HCT116 (cell line): ENCODE measurements around the gene PDSS2. TPM values are rescaled to one million over a fixed set of nuclear protein-coding genes. Genes with fewer than 3 reads are reported as not detected.

Experiments used
- ATAC-seq: fragments of 200-7000 bp; cut with Tn5 transposase; 2 replicates; pipeline ENCODE4 v1.9.1; 2020; ENCODE audit warnings: mild to moderate bottlenecking, moderate library complexity
- BruUV-seq: library from RNA; stranded (reverse); fragments of 400-500 nt; replicated peaks from 2 replicates; lab custom pipeline; 2021; lab: Mats Ljungman, UMichigan
- CTCF ChIA-PET: fragments of 300-600 bp; sonication (Branson Sonifier 250); formaldehyde crosslinking; loops from one replicate; lab custom pipeline; 2021; ENCODE audit warnings: antibody characterized with exemption; lab: Charles Lee
- POLR2A ChIA-PET: fragments of 300-600, 350-600 bp; sonication (Branson Sonifier 250); formaldehyde crosslinking; loops from one replicate; lab custom pipeline; 2021; ENCODE audit warnings: antibody characterized with exemption; lab: Charles Lee
- RAD21 ChIA-PET, 2 experiments: fragments of 300-600 bp; sonication (Branson Sonifier 250); formaldehyde crosslinking; loops; one replicate each; lab custom pipeline; 2023; ENCODE audit warnings: low total read pairs in 2 of 2; ENCODE audit not compliant: uncharacterized antibody in 2 of 2, unreplicated experiment in 2 of 2, low non-redundant PET in 1 of 2; lab: Charles Lee
- DNase-seq: peaks from one replicate; pipeline ENCODE4 v3.0.0-alpha.2; 2010; ENCODE audit warnings: low read depth, low spot score
- H2AFZ ChIP-seq: fragments of 200-600 bp; shearing (Covaris generic), sonication (generic); 2 replicates; pipeline ENCODE4 v1.6.1; 2017; ENCODE audit warnings: low read depth, mixed run types, mixed read lengths, antibody characterized with exemption, low read length; ENCODE audit not compliant: poor library complexity, severe bottlenecking
- H3K27ac ChIP-seq: 2 replicates; pipeline ENCODE4 v1.5.1; 2012; ENCODE audit warnings: low read depth, low read length
- H3K27me3 ChIP-seq: fragments of 200-600 bp; sonication (generic); 2 replicates; pipeline ENCODE4 v1.6.1; 2016; ENCODE audit warnings: mixed run types, low read length, mixed read lengths; ENCODE audit not compliant: insufficient read depth
- H3K36me3 ChIP-seq, 2 experiments: fragments of 200-500 bp in 1 of 2; fragments of 200-600 bp in 1 of 2; sonication (Bioruptor generic) in 1 of 2; sonication (generic) in 1 of 2; 2 replicates each; pipeline versions ENCODE4 v1.5.1 to v1.6.1; 2014 to 2016; ENCODE audit warnings: low read length in 2 of 2, inconsistent platforms in 1 of 2, mixed read lengths in 1 of 2, mixed run types in 1 of 2; ENCODE audit not compliant: insufficient read depth in 2 of 2, control insufficient read depth in 1 of 2
- H3K4me1 ChIP-seq, 2 experiments: fragments of 200-600 bp in 1 of 2; sonication (generic) in 1 of 2; 2 replicates each; pipeline versions ENCODE4 v1.5.1 to v1.6.1; 2012 to 2017; ENCODE audit warnings: low read length in 2 of 2, inconsistent platforms in 1 of 2, mild to moderate bottlenecking in 1 of 2, mixed read lengths in 1 of 2, mixed run types in 1 of 2, moderate library complexity in 1 of 2; ENCODE audit not compliant: insufficient read depth in 2 of 2, control insufficient read depth in 1 of 2
- H3K4me2 ChIP-seq: fragments of 200-600 bp; sonication (generic); 2 replicates; pipeline ENCODE4 v1.6.1; 2017; ENCODE audit warnings: mixed run types, low read length, mixed read lengths
- H3K4me3 ChIP-seq, 2 experiments: fragments of 200-600 bp in 1 of 2; sonication (generic) in 1 of 2; replicated peaks in 1 of 2; 2 replicates each; pipeline ENCODE4 v1.5.1; 2011 to 2016; ENCODE audit warnings: low read length in 2 of 2, control low read depth in 1 of 2, low read depth in 1 of 2, mild to moderate bottlenecking in 1 of 2, mixed read lengths in 1 of 2, mixed run types in 1 of 2
- H3K79me2 ChIP-seq: fragments of 200-600 bp; sonication (generic); 2 replicates; pipeline ENCODE4 v1.6.1; 2017; ENCODE audit warnings: mild to moderate bottlenecking, mixed run types, low read length, moderate library complexity, mixed read lengths; ENCODE audit not compliant: insufficient read depth
- H3K9ac ChIP-seq: fragments of 200-600 bp; sonication (generic); 2 replicates; pipeline ENCODE4 v1.6.1; 2016; ENCODE audit warnings: low read length, mixed read lengths
- H3K9me2 ChIP-seq: fragments of 200-600 bp; sonication (generic), shearing (Covaris generic); 2 replicates; pipeline ENCODE4 v1.6.1; 2017; ENCODE audit warnings: mixed run types, mild to moderate bottlenecking, moderate library complexity; ENCODE audit not compliant: insufficient read depth
- H3K9me3 ChIP-seq, 2 experiments: fragments of 200-500 bp in 1 of 2; fragments of 200-600 bp in 1 of 2; sonication (Bioruptor generic) in 1 of 2; sonication (generic) in 1 of 2; 2 replicates each; pipeline ENCODE4 v1.6.1; 2014 to 2017; ENCODE audit warnings: low read length in 2 of 2, mixed read lengths in 2 of 2, inconsistent platforms in 1 of 2, low read depth in 1 of 2, mild to moderate bottlenecking in 1 of 2, mixed run types in 1 of 2, moderate library complexity in 1 of 2; ENCODE audit not compliant: control insufficient read depth in 1 of 2, insufficient read depth in 1 of 2
- H4K20me1 ChIP-seq: fragments of 200-600 bp; sonication (generic), shearing (Covaris generic); 2 replicates; pipeline ENCODE4 v1.6.1; 2017; ENCODE audit warnings: mixed run types, mild to moderate bottlenecking, moderate library complexity; ENCODE audit not compliant: insufficient read depth
- CBX3 ChIP-seq: IDR thresholded peaks from 2 replicates; pipeline ENCODE4 v1.6.1; 2012; ENCODE audit warnings: low read depth
- EGR1 ChIP-seq: IDR thresholded peaks from 2 replicates; pipeline ENCODE4 v1.6.1; 2012; ENCODE audit warnings: low read depth
- ELF1 ChIP-seq: IDR thresholded peaks from 2 replicates; pipeline ENCODE4 v1.6.1; 2012; ENCODE audit warnings: low read depth, borderline replicate concordance
- EZH2 ChIP-seq: fragments of 200-600 bp; sonication (generic); IDR thresholded peaks from 2 replicates; pipeline ENCODE4 v1.6.1; 2017; ENCODE audit warnings: antibody characterized with exemption, mixed run types
- FOSL1 ChIP-seq: IDR thresholded peaks from 2 replicates; pipeline ENCODE4 v1.6.1; 2012; ENCODE audit warnings: low read depth
- JUND ChIP-seq: IDR thresholded peaks from 2 replicates; pipeline ENCODE4 v1.6.1; 2012
- POLR2A ChIP-seq: IDR thresholded peaks from 2 replicates; pipeline ENCODE4 v1.7.0; 2011; ENCODE audit warnings: borderline replicate concordance; ENCODE audit not compliant: insufficient read depth, insufficient read length; ENCODE audit errors: extremely low read depth
- RAD21 ChIP-seq: IDR thresholded peaks from 2 replicates; pipeline ENCODE4 v1.6.1; 2012; ENCODE audit warnings: low read depth, mild to moderate bottlenecking
- SIN3A ChIP-seq: IDR thresholded peaks from 2 replicates; pipeline ENCODE4 v1.6.1; 2012; ENCODE audit warnings: low read depth
- SP1 ChIP-seq: IDR thresholded peaks from 2 replicates; pipeline ENCODE4 v1.6.1; 2012; ENCODE audit warnings: low read depth
- YY1 ChIP-seq: IDR thresholded peaks from 2 replicates; pipeline ENCODE4 v1.6.1; 2011; ENCODE audit warnings: low read length, low read depth, moderate library complexity, mild to moderate bottlenecking; ENCODE audit not compliant: insufficient replicate concordance; ENCODE audit errors: extremely low read depth
- intact Hi-C: fragments of 100-400 bp; cut with micrococcal nuclease; formaldehyde crosslinking; loops from 2 replicates; pipeline ENCODE4 v1.10.0; 2022
- total RNA-seq: library from RNA; stranded (reverse); gene quantifications from one replicate; pipeline ENCODE4 v1.2.1, GENCODE V29; 2021; ENCODE audit not compliant: unreplicated experiment
- TF ChIP-seq, protein P1 (sequence below): IDR thresholded peaks from 2 replicates; pipeline ENCODE4 v1.6.1; 2012; ENCODE audit warnings: low read depth
- TF ChIP-seq, protein P2 (sequence below): IDR thresholded peaks from 2 replicates; pipeline ENCODE4 v1.6.1; 2012
- TF ChIP-seq, protein P3 (sequence below): IDR thresholded peaks from 2 replicates; pipeline ENCODE4 v1.6.1; 2011; ENCODE audit warnings: mild to moderate bottlenecking, low read length, moderate library complexity; ENCODE audit not compliant: insufficient replicate concordance; ENCODE audit errors: extremely low read depth
- TF ChIP-seq, protein P4 (sequence below): IDR thresholded peaks from 2 replicates; pipeline ENCODE4 v1.6.1; 2012

The PDSS2 gene
- total RNA-seq, 1 experiment from 2014 or later, result 12.2 TPM

DNA sequence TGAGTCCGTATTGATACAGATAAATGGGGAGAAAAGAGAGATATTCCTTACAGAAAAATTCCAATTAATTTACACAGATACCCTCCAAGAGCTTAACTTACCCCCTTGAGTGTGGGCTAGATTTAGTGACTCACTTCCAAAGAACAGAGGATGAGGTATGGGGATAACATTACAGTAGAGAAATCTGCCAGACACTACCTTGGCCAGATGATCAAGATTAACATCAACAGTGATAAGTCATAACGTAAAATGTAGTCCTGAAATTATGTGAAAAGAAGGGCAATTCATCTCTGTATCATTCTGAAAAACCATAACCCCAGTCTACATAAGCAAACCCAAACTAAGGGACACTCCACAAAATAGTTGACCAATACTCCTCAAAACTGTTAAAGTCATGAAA, 69.3 kb downstream of the PDSS2 start (continued):
- TF ChIP-seq RAD21, result no peak
- no peak for TF ChIP-seq EZH2
- no peak for TF ChIP-seq SIN3A
- TF ChIP-seq, protein P1, sequence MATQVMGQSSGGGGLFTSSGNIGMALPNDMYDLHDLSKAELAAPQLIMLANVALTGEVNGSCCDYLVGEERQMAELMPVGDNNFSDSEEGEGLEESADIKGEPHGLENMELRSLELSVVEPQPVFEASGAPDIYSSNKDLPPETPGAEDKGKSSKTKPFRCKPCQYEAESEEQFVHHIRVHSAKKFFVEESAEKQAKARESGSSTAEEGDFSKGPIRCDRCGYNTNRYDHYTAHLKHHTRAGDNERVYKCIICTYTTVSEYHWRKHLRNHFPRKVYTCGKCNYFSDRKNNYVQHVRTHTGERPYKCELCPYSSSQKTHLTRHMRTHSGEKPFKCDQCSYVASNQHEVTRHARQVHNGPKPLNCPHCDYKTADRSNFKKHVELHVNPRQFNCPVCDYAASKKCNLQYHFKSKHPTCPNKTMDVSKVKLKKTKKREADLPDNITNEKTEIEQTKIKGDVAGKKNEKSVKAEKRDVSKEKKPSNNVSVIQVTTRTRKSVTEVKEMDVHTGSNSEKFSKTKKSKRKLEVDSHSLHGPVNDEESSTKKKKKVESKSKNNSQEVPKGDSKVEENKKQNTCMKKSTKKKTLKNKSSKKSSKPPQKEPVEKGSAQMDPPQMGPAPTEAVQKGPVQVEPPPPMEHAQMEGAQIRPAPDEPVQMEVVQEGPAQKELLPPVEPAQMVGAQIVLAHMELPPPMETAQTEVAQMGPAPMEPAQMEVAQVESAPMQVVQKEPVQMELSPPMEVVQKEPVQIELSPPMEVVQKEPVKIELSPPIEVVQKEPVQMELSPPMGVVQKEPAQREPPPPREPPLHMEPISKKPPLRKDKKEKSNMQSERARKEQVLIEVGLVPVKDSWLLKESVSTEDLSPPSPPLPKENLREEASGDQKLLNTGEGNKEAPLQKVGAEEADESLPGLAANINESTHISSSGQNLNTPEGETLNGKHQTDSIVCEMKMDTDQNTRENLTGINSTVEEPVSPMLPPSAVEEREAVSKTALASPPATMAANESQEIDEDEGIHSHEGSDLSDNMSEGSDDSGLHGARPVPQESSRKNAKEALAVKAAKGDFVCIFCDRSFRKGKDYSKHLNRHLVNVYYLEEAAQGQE, result no peak

DNA sequence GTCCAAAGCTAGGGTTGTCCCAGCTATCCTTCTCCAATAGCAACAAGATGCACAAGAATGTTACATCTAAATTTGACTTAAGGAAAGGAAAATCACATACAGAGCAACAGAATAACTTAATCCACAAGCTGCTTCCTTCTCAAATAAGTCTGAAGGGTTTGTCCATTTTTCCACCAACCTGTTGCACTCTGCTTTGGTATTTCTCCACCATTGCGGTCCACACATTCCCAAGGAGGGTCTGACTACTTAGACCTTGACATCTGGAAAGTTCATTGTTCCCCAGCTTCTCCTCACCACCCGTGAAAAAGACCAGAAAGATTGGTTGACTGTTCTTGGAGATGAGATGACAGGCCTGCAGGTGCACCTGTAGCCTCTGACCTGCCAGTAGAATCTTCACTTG, 72.5 kb downstream of the PDSS2 start:
- H3K9me3 ChIP-seq, result no peaks in the 10 kb centered on the region
- TF ChIP-seq, protein P2, sequence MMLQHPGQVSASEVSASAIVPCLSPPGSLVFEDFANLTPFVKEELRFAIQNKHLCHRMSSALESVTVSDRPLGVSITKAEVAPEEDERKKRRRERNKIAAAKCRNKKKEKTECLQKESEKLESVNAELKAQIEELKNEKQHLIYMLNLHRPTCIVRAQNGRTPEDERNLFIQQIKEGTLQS, result no peak
- TF ChIP-seq JUND (no peak), SP1 (no peak), FOSL1 (no peak), ELF1 (no peak), POLR2A (no peak), RAD21 (no peak), EZH2 (no peak), EGR1 (no peak), YY1 (no peak), CBX3 (no peak)
- TF ChIP-seq, protein P3, sequence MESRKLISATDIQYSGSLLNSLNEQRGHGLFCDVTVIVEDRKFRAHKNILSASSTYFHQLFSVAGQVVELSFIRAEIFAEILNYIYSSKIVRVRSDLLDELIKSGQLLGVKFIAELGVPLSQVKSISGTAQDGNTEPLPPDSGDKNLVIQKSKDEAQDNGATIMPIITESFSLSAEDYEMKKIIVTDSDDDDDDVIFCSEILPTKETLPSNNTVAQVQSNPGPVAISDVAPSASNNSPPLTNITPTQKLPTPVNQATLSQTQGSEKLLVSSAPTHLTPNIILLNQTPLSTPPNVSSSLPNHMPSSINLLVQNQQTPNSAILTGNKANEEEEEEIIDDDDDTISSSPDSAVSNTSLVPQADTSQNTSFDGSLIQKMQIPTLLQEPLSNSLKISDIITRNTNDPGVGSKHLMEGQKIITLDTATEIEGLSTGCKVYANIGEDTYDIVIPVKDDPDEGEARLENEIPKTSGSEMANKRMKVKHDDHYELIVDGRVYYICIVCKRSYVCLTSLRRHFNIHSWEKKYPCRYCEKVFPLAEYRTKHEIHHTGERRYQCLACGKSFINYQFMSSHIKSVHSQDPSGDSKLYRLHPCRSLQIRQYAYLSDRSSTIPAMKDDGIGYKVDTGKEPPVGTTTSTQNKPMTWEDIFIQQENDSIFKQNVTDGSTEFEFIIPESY, result no peak
- TF ChIP-seq, protein P4, sequence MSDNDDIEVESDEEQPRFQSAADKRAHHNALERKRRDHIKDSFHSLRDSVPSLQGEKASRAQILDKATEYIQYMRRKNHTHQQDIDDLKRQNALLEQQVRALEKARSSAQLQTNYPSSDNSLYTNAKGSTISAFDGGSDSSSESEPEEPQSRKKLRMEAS, result no peak
- no peaks in the 10 kb centered on the region for H3K36me3 ChIP-seq
- no peak overlapping the region for H3K9ac ChIP-seq
- H3K4me2 ChIP-seq, result no peak overlapping the region
- BruUV-seq, result no TSS peak
- intact Hi-C loops, result no loop called here
- no peaks in the 10 kb centered on the region for H3K79me2 ChIP-seq
- no peaks in the 10 kb centered on the region for H4K20me1 ChIP-seq
- no peak overlapping the region for H3K4me3 ChIP-seq
- H3K27me3 ChIP-seq, result no peaks in the 10 kb centered on the region
- DNase-seq (no peak), ATAC-seq (no peak)
- ChIA-PET POLR2A (no interaction called here), RAD21 (no interaction called here), CTCF (no interaction called here)
- no peak overlapping the region for H3K27ac ChIP-seq
- H2AFZ ChIP-seq, result no peak overlapping the region
- H3K4me1 ChIP-seq, result no peaks in the 10 kb centered on the region
- H3K9me2 ChIP-seq, result no peaks in the 10 kb centered on the region
